Uterus (tissue), 2 donors: Measurements from ENCODE around the gene GPX2.

ENCODE experiments used
- CTCF ChIP-seq, 4 experiments: fragments of 200-600 bp in 2 of 4; fragments of 450-650 bp in 2 of 4; sonication (generic) in 2 of 4; IDR thresholded peaks; one replicate each; pipeline ENCODE4 v1.5.1; 2016 to 2019; ENCODE audit warnings: antibody characterized with exemption in 4 of 4, mild to moderate bottlenecking in 2 of 4, moderate library complexity in 1 of 4
- POLR2A ChIP-seq, 2 donors: fragments of 450-650 bp; IDR thresholded peaks; one replicate each; pipeline ENCODE4 v1.6.1; 2016; ENCODE audit warnings: antibody characterized with exemption in 2 of 2, mild to moderate bottlenecking in 1 of 2, moderate library complexity in 1 of 2

GRCh38 chr14:64951291-64951690 lies 8.7 kb upstream of the GPX2 start:
- TF ChIP-seq CTCF (IDR thresholded peaks at IDR 0.05) (no peak), POLR2A (IDR thresholded peaks at IDR 0.05) (no peak)
